GDM1 (cell line): ENCODE data around the gene FGF12.
A peak's percentile ranks its signal among the peaks of the same experiment; 100 is the strongest.
"Not testable (repeated sequence)": the region's sequence is repeated elsewhere in the genome, so short reads cannot be mapped to it uniquely, and the experiment has no call there.

ENCODE experiments used
- DNase-seq: peaks from one replicate; lab custom pipeline; 2025; lab: John Stamatoyannopoulos, UW

Gene FGF12

DNA sequence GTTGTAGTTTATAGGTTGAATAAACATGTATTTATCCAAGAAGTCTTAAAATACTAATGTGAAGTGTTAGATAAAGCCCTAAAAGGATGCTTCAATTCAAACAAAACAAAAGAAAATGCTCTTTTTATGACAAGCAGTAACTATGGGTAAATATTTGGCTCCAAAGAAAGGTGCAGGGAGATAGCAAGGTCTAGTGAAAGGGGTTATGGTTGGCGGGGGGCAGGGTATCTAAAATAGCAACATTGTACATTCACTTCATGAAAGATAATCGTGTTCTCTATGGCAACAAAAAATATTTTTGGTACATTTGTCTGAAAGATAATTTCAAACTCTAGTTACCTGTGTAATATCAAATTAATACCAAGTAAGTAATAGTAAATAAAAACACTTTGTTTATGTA is 149.5 kb downstream of the FGF12 start:
- DNase-seq, result no peak

DNA sequence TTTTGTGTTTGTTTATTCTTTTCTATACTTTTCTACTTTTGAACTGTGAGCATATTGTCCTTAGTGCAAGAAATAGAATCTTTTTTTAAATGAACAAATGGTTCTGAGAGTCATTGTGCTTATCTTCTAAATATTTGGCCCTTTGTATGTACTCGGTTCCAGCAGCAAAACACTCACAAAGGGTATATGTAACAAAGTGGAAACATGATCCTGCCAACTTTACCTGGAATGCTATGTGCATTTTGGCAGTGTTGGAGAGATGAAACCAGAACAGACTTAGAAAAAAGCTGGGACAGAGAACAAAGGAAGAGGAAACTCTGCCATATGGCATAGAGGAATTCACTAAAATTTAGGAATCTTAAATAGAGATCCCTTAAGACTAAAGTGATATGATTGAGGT is 150.1 kb downstream of the FGF12 start:
- no peak for DNase-seq

DNA sequence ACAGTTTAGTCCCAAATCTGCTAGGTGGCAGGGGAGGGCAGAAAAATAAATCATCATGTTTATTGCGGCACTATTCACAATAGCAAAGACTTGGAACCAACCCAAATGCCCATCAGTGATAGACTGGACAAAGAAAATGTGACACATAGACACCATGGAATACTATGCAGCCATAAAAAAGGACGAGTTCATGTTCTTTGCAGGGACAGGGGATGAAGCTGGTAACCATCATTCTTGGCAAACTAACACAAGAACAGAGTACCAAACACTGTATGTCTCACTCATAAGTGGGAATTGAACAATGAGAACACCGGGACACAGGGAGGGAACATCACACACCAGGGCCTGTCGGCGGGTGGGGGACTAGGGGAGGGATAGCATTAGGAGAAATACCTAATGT is 150.6 kb downstream of the FGF12 start:
- not testable (repeated sequence) for DNase-seq

DNA sequence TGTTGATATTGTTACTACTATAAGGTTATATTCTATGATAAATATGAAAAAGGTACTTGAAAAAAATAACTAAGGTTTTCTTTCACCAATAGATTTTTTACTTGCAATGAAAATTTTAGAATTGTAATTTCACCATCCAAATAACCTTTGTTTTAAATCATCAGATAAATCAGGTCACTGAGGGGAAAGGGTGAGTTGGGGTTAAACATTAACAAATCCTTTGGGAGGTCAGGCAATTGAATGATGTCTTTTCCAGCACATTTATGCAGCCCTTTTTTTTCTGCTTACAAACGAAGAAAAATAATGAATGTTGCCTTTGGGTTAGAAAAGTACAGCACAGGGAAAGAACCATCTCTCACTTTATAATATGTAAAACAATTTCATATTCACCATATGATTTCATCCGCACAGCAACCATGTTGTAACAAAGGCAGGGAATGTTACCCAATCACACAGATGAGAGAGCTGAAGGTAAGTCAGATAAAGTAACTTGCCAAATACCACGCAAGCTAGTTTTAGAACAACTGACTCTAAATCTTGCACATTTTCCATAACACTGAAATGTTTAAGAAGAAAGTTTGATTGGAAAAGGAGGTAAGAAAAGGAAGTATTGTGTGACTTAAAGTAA is 151.3 kb downstream of the FGF12 start:
- no peak for DNase-seq

- DNase-seq, result no peak
Observed at GRCh38 chr3:192573240-192573639, 154.1 kb downstream of the FGF12 start.

GRCh38 chr3:192570821-192571791 is 156.2 kb downstream of the FGF12 start:
- no peak for DNase-seq

DNA sequence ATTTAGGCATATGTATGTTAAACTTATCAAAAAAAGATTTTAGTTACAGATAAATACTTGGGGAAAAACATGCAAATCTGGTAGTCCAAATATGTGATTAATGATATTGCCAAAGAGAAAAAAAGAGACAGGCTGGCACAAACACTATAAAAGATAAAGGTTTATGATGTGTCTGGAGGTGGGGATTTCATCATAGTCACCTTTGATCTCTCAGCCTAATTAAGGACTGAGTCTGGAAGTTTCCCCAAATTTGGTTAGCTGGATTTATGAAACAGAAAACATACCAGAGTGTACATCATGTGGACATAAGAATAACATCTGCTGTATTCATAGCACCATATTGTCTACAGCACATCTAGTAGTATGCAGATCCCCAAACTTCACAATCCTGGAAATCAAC is 157.0 kb downstream of the FGF12 start:
- DNase-seq, result no peak

DNA sequence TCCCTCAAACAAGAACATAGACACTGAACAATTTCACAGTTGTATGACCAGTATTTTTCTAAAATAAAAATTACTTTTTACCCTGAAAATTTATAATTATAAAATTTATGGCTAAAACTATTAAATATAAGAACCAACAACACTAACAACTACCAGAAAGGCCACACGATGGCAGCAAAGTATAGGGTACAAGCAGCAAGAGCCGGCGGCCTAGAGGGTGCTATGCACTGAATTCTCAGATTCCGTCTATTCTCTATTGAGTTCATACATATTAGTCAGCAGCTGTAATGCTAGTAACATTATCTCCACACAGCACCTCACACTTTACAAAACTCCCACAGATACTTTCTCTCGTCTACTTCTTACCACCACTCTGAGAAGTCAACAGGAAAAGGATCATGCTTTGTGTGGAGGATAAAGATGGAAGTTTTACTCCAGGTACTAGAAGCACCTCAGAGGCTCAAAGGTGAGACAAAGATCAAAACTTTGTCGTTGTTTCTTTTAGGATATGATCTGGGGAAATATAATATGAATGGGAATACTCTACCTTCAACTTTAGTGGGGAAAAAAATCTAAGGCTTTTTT is 160.5 kb downstream of the FGF12 start:
- DNase-seq, result peak; percentile 31

- no peak for DNase-seq
Observed at GRCh38 chr3:192564611-192565010, 162.7 kb downstream of the FGF12 start.

- no peak for DNase-seq
Observed at GRCh38 chr3:192563417-192563816, 163.9 kb downstream of the FGF12 start.

GRCh38 chr3:192553707-192554106 is 173.6 kb downstream of the FGF12 start:
- no peak for DNase-seq

DNA sequence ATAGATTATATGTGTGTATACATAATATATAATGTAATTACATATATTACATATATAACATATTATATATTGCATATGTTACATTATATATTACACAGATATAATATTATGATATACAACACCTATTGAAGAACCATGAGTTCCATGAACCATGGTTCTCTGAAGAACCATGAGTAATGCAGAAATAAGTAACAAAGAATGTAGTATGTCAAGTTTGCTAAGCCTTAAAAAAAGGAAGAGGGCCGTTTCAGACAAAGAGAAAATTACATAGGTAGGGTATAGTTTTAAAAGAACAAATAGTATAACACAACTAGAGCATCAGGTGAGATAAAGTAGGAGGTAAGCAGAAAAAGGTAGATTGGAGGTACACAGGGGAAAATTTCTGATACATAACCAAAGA is 177.0 kb downstream of the FGF12 start:
- DNase-seq, result no peak

DNA sequence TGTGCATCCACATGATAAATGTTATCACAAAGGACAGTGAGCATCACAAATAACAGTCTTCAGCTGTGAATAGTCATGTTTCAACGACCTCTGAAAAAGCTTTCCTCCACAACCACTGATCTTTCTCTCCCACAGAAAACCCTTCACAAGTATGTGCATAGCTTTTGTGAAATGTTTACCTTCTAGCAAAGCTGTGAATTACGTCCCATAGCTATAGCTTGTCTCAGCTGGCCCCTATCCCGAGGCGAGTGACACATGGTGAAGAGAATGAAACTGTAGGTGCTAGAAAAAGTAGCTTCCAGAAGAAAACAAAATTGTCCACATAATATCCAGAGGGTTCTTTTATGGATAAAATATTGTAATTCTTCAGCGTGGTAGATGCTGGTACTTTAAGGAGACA is 182.0 kb downstream of the FGF12 start:
- DNase-seq, result no peak

DNA sequence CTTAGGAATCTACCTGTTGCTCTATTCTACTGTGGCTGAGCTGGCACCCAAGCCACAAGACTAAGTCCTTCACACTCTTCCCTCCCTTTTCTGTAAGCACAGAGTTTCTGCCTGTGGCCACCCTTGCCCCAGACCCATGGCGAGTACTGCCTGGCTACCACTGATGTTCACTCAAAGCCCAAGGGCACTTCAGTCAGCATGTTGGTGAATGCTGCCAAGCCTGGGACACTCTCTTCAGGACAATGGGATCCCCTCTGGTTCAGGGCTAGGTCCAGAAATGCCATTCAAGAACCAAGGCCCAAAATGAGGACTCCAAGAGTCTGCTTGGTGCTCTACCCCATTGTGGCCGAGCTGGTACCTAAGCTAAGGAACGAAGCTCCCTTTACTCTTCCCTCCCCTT is 184.2 kb downstream of the FGF12 start:
- DNase-seq, result no peak

DNA sequence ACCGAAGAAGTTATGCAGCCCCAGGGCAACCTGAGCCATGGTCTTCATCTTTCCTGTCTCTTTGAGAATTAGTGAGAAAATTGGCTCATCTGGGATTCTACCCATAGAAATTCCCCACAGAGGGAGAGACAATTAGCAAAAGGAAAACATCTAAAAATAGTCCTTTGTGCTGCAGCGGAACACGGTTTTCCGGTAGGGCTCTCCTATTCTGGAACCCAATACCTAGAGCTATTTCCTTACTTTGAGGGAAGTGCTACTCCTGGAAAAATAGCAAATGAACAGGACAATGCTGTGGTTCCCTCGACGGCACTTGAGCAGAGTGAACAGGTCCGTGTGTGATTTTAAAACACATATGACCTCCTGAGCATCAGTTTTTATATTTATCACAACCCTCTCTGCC is 210.5 kb downstream of the FGF12 start:
- no peak for DNase-seq

DNA sequence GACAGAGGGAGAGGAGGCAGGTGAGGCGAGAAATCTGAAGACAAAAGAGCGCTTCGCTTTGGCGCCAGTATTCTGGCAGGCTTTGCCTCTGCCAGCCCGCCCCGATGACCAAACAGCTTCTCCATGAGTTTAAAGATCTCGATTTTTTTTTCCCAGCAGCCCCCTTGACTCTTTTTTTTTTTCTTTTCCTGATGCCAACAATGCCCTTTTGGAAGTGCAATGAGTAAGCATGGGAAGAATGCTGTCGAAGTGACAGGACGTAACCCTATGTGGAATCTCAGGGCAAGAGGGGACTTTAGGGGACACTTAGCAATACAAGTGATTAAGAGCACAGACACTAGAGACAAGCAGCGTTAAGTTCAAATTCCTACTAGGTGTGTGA is 211.7 kb downstream of the FGF12 start:
- DNase-seq, result no peak

DNA sequence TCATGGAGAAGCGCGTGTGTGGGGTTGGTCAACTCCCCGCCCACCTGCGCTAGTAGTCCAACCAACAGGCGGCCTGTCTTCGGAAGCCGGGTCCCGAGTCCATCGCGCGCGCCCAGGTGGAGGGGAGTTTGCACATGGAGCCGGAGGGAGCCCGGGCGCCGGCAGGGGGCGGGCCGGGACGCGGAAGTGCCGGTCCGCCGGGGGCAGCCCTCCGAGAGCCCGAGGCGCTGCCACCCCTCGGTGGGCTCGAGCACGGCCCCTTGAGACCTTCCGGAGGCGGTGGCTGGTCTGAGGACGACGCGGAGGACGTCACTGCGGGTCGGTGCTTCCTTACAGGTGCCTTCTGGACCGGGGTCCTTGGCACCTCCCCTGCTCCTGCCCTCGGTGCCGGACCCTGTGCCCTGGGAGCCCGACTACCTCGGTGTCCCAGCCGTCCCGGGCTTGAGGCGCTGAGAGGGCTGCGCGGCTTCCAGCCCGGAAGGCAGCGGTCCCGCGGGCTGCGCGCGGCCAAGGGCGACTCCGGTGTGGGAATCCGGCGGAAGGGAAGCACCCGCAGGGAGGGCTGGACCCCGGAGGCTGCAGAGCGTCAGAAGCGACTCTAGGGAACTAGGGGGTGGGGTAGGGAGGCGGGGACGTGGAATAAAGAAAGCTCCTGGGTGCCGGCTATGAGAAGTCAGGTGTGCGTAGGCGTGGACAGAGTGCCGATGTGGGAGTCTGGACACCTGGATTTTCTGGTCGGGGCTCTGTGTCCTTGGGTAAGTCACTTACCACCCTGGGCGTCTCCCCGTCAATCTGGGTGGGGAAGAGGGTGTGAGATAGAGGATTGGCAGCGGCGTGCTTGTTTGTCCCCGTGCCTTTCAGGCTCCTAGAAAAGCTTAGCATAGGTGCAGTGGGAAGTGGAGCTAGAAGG is 212.3 kb downstream of the FGF12 start:
- no peak for DNase-seq

GRCh38 chr3:192514081-192514753 is 213.1 kb downstream of the FGF12 start:
- DNase-seq, result no peak

- DNase-seq, result no peak
Observed at GRCh38 chr3:192505731-192506130, 221.6 kb downstream of the FGF12 start.

DNA sequence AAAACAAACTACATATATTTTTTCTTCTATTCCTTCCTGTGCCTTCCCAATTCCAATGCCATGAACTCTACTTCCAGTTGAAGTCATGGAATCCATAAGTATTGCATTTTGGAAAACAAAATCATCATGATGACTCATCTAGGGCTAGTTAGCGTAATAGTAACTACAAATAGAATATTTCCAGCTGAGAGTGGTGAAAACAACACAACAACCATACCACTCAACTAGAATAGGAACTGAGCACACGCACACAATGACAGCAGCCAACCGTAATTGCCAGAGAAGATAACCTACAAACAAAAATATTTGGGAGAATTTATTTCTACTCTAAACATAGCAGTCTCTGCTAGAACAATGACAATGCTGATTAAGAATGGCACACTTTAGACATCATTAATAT is 225.9 kb downstream of the FGF12 start:
- DNase-seq, result no peak

- DNase-seq, result no peak
Observed at GRCh38 chr3:192496905-192497587, 230.3 kb downstream of the FGF12 start.
